IPS DF 19.7 (cell line): ENCODE results near the gene MMP13.
"Not testable (repeated sequence)": the region's sequence is repeated elsewhere in the genome, so short reads cannot be mapped to it uniquely, and the experiment has no call there.

Source experiments
- DNase-seq: peaks from one replicate; pipeline ENCODE4 v3.0.0-alpha.2; 2013; ENCODE audit warnings: low read depth, low spot score

MMP13 gene

DNA sequence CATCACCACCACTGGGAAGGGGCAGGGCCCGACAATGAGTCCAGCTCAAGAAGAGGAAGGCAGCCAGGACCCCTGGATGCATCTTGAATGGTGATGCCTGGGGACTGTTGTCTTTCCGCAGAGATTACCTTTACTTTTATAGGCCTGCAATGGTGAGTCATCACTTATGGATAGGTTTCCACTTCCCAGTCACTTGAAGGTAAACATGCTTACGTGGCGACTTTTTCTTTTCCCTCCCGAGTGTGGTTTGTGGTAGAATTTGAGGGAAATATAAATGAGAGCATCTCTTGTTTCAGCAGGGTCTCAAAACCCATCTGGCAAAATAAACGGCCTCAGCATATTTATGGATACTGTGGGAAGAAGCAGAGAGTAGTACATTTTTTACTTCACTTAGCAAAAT is at the start of gene MMP13:
Gene MMP13, minus strand, starts transcription at position 109 of the 400 bp plus-strand sequence. Its CDS starts 27 bp downstream, at position 82.
- no peak for DNase-seq

DNA sequence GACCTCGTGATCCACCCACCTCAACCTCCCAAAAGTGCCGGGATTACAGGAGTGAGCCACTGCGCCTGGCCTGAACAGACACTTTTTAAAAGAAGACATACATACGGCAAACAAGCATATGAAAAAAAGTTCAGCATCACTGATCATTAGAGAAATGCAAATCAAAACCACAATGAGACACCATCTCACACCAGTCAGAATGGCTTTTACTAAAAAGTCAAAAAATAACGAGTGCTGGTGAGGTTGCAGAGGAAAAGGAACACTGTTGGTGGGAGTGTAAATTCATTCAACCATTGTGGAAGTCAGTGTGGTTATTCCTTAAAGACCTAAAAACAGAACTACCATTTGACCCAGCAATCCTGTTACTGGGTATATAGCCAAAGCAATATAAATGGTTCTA is 48.7 kb upstream of the MMP13 start:
- DNase-seq: not testable (repeated sequence)

DNA sequence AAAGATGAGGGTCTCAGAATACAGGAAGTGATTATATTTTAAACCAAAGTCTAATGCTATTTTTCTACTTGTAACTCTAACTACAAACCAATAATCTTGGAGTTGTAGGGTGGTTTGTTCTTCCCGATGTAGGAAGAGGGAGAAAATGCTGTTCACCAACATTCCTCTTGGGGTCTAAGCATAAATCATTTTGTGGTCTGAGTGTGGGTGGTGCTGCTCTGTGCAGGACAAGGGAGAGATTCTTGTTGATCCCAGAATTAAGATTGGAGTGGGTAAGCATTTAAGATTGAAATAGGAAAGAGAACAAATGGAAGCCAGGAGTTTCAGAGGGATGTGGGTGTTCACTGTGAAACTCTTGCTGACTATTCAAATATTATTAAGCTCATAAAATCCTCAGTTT is 38.6 kb upstream of the MMP13 start:
- DNase-seq: no peak

DNA sequence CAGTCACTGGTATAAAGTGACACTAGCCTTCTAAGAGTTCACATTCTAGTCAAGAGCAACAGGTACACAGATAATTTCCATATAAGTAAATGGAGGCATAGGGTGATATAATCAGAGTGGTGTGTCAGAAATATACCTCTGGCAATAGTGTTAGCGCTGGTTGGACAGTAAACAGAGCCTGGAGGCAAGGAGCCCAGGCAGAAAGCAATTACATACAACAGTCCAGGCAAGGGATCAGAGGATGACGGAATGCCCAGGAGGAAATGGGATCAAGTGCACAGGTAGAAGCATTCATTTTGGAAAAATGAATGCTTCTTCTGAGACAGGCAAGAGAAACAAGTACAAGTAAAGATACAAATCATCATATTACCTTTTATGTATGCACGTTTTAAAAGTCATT is 36.2 kb upstream of the MMP13 start:
- no peak for DNase-seq

DNA sequence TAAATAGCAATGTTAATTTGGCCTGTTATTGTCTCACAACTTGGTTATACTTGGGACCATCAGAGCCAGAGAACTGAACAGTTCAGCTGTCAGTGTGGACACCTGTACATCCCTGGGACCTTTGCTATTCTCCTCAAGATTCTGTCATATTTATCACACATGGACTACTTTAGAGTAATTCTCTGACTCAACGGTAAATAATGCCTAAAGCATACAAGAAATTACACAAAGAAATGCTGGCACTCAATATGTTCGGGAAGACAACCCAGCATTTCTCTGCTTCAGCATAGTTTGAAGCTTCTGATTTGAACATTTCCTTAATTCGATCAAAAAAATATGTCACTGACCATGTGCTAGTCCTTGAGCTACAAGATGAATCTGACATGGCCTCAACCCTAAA is 34.6 kb upstream of the MMP13 start:
- DNase-seq: no peak

DNA sequence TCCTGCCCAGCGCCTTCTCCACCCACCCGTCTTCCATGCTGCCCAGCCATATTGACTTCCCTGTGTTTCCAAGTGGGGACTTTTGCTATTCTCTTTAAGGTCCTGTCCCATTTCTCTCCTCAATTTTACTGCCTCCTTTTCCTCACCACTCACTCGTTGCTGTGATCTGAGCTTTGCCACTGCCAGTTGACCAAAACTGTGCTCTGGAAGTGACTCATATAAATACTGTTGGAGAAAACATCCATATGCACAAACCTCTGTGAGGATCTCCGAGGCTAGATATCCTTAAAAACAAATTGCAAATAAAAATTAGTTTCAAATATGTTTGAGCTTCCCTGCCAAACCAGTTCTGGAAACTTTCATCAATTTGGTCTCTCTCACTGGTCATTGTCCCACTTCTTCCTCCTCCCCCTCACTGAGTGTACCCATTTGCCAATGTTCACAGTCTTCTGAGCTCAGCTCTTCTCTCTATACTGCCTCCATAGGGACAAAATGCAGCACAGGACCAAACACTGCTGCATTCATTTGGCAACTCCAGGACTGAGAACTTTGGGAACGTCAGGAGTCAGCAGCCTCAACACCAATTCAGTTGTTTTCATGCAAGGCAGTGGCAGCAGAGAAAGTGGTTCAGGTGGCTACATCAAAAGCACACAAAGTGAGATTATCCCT is 34.0 kb upstream of the MMP13 start:
- DNase-seq: no peak

DNA sequence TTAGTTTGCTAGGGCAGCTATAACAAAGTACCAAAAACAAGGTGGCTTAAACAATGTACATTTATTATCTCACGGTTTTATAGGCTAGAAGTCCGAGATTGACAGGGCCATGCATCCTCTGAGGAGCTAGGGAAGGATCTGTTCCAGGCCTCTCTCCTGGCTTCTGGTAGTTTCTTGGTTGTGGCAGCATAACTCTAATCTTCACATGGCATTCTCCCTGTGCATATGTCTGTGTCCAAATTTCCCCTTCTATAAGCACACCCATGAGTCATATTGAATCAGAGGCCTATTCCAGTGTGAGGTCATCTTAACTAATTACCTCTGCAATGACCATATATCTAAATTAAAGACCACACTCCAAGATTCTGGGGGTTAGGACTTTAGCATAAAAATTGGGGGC is 31.3 kb upstream of the MMP13 start:
- no peak for DNase-seq

DNA sequence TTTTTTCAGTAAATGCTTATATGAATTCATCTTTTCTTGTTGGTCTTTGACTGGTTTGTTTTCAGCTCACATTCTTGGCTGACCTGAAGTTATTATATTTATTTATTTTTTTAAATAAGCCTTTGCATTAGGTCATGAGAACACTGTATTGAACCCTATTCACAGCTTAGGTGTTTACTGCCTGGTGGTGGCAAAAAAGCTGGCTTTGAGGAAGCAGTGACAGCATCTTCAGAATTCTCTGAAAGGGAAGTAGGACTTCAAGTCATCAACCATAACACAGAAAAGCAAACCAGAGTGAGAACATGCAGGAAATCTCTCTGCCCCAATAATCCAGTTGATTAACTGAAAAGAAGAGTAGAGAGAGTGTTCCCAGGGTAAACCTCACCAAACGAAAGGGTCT is 30.3 kb upstream of the MMP13 start:
- no peak for DNase-seq

DNA sequence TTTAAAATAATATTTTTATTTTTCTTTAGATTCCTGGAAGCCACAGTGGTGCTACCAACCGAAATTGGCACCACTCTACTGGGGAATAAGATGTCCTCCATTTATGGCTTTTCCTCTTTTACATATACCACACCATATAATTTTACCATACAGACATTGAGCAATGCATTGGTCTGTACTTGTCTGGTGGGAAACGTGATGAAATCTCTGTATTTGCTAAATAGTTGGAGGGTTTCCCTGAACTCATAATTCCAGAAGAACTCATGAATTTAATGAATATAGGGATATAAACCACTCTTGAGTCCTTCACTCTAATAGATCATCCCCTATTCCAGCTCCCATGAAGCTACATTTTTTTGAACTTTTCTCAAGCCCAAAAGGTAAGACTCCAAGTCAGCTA is 28.0 kb upstream of the MMP13 start:
- DNase-seq: no peak

DNA sequence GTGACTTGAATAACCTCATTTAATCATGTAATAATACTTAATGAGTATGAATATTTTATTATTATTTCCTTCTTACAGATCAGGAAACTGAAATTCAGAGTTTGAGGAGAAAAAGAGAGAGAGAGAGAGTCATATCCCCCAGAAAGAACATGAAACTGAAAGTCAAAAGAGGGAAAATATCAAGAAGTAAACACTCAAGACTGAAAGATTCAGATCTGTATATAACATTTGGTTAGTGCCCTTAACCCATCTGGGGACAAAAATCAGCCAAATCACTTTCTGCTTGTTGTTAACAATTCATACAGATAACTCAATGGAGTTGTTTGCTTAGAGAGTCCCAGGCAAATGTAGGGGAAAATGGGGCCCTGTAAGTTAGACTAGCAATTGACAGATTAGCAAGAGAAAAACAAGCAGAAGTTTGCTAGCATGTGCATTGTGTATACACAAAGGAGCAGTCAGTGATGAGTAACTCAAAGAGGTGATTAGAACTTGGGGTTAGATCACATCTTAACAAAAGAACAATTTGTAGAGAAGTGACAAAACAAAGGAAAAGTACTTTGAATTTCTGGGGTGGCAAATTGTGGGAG is 25.9 kb upstream of the MMP13 start:
- no peak for DNase-seq

DNA sequence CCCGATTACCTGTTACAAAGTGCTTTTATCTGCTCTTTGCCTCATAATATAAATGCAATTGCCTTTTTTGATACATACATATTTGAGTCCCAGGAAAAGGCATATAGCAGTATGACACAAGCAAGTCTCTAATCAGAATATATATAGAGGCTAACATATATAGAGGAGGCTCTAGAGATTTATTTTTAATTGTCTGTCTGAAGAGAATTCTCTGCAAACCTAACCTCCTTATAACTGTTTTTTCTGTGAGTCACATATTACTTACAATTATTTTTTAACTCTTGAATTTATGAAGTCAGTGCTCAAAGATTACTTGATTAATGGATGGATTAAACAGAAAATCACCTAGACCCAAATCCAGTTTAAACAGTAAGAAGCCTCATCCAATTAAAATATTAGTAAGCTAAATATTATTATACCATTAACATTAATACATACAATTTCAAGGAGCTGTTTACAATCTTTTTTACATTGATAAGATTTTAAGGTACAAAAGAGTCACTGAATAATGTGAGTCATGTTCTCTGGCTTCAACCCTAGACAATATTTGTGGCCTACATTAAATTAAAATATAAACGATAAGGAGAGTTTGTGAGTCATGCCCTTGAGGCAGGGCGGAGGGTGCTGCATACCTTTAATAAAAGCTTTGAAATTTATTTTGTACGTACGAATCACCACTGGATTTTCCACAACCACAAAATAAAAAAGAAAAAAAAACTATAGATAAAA is 19.2 kb upstream of the MMP13 start:
- DNase-seq: no peak

DNA sequence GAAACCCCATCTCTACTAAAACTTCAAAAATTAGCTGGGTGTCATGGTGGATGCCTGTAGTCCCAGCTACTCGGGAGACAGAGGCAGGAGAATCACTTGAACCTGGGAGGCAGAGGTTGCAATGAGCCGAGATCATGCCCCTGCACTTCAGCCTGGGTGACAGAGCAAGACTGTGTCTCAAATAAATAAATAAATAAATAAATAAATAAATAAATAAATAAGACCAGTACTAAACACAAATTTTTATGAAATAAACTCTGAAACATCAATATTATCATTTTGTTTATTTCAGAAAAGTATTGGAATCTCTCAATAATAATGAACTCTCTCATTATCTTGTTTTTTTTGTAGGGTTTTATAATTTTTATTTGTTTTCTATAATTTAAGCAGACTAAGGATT is 18.2 kb upstream of the MMP13 start:
- DNase-seq: not testable (repeated sequence)

DNA sequence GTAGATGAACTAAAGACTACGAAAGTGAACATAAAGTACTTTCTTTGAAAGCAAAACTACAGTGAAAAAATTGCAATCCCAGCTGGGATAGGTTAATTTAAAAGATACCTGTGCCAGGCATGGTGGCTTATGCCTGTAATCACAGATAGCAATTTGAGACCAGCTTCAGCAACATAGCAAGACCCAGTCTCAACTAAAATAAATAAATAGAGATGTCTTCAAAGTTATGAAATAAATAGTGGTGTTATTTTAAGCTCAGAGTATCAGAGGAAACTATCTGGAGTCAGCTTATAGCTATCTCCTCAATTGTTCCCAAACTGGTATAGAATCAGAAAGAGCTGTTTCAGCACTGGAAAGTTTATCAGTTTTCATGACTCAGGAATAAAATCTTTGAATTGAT is 17.3 kb upstream of the MMP13 start:
- no peak for DNase-seq

DNA sequence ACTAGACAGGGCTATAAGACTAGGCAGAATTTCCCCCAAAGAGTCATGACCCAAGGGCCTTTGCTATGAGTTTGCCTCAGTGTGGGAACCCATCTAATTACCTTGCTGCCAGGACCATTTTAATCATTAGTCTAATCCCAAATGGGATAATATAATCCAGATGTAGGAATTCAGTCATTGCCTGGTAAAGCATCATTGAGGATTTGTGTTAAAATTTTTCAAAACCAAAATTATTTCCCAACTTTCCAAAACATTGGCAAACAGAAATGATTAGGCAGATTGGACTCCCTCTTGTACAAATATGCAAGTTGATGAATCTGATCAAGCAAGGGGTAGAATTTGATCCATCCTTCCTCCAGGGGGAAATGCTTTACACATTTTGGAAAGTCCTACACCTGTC is 16.2 kb upstream of the MMP13 start:
- no peak for DNase-seq

DNA sequence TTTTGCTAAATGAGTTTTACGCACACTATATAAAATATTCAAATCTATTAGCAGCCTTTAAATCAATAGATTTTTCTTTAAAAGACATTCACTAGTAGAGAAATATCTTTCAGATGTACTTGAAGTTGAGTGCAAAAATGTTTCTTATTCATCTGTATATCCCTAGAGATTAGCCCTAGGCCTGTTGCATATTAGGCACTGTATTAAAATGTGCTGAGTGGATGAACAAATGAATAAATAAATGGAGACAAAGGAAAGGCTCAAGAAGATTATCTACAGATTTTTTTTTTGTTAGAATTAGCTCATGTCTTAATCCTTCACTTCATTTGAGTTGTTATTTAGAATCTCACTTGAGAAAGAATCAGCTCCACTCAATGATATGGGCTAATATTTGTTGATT is 12.0 kb upstream of the MMP13 start:
- DNase-seq: no peak

DNA sequence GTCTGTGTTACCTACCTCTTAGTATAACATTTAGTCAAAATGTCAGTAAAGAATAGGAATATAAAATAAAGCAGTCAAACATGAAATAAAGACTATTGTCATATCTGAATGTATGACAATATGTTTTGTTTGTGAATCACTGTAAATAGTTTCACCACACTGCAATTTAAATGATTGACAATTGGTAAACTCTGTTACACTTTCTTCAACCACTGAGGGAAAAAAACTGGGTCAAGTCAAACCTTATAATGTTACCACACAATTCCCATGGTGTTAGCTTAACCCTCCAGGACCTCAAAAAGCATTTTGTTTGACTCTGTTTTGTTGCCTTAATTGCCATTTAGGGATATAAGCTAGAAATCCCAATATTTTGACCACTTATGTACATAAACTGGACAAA is 10.5 kb upstream of the MMP13 start:
- no peak for DNase-seq

DNA sequence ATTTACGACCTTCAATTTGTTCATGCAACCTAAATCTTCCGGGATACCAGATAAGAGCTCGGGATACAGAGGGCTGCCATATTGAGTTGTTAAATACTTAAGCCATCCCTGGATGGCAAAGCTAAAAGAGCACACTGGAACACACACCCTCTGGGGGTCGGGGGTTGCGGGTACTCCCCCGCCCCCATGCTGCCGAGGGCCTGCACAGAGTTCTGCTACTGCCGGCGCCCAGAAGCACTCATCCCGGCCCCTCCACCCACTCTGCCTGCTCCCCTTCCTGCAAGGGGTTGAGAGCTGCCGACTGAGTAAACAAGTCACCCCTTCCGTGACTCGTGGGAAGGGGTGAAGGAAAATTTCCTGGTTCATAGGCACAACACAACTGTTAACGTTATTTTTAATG is 9.3 kb upstream of the MMP13 start:
- DNase-seq: no peak

DNA sequence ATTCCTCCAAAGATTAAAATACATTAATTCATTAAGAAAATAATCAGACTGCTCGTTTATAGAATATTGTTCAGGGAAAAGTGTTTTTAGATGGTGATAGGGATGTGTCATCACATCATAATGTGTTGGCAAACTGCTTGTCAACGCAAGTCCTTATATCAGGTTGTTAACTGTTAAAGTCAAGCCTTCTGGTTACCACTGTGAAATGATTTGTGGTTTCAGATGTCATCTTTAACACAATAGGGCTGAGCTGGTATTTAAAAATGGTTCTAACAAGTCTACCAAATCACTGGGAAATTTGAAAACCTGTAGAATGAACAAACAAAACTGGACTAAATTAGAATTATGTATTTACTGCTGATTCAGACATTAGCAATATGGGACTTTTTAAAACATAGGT is 2.4 kb upstream of the MMP13 start:
- no peak for DNase-seq

DNA sequence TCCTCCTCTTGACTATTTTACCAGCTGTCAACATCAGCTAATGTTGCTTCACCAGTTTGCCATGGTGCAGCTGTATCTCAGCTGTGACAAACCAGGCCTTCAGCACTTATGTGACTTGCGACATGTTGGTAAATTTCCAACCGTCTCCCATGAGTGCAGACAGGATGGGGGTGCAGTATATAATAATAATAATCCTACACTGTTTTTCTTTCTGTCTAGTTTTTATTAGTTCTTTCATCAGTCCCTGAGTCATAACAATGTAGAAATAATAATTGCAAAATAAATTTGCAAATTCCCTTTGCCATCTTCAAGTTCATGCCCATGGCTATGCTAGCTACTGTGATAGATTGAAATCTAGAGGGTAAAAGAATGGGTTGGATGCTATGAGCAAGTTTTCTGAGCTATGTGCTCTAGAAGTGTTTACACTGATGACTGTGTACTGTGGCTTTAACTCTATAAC is 4.9 kb downstream of the MMP13 start:
- DNase-seq: no peak

DNA sequence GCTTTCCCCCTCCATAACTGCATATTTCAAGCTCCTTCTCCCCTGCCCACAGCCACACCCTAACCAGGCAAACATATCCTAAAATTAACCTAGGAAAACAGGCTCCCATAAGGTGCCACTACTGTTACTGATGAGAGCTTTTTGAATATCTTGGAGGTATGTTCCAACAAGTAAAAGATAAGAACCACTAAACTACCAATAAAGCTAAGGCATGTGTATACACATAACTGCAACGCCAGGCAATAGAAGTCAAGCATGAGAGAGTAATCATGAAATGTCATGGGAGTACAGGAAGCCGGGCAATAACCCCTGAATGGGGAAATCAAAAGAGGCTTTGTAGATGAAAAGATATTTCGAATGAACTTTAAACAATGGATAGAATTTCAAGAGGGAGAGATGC is 9.3 kb downstream of the MMP13 start:
- DNase-seq: no peak

DNA sequence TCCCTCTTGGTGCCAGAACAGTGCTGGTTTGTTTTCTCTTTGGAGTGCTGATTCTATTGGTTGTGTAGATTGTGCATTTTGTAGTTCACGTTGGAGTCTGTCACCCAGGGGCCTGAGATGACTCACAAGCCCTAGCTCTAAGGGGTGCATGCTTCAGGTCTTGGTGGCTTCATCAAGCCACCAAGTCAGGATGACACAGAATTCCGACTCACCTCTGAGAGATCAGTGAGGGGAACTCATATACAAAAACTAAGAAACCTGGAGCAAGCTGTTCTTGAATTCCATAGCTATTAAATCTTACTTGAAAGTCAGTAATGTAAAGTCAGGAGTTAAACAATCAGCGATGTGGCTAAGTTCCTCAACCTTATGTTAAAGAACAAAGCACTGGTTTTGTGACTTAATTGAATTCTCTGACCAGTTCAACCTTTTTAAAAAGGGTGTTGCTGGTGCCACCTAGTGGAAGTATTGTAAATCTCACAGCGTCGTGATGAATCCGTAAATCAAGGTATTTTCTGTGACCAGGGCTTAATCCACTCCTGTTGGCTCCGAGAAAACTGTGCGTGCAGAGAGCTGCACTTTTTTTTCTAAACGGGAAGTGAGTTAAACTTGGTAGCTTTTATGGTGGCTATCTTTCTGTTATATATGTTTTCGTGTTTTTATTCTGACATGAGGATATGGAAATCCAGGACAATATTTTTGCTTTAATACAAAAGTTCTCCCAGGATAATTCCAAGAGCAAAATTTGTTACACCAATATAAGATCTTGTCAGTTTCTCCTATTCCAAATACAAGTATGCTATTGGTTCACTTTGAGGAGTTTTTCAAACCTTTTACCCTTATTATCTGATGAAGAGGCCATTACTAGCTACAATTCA is 14.6 kb downstream of the MMP13 start:
- peak; percentile 45 for DNase-seq

DNA sequence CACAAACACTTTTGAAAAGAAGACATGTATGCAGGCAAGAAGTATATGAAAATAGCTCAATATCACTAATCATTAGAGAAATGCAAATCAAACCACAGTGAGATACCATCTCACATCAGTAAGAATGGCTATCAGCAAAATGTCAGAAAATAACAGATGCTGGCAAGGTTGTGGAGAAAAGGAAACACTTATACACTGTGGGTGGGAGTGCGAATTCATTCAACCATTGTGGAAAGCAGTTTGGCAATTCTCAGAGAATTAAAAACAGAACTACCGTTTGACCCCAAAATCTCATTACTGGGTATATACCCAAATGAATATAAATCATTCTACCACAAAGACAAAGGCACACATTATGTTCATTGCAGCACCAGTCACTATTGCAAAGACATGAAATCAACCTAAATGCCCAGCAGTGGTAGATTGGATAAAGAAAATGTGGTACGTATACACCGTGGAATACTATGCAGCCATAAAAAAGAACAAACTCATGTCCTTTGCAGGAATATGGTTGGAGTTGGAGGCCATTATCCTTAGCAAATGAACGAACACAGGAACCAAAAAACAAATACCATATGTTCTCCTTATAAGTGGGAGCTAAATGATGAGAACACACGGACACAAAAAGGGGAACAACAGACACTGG is 18.5 kb downstream of the MMP13 start:
- no peak for DNase-seq
